K562 treated with DMSO at 1 percent for 12 hours (cell line): ENCODE results near the gene PSMC3IP. TPM values are rescaled to one million over a fixed set of nuclear protein-coding genes. Genes with fewer than 3 reads are reported as not detected.

Source experiments
- total RNA-seq: library from RNA; unstranded; fragments of 300-600 nt; gene quantifications from 2 replicates; pipeline ENCODE4 v1.2.3, GENCODE V29; 2022; ENCODE audit not compliant: insufficient read depth

Gene PSMC3IP, protein sequence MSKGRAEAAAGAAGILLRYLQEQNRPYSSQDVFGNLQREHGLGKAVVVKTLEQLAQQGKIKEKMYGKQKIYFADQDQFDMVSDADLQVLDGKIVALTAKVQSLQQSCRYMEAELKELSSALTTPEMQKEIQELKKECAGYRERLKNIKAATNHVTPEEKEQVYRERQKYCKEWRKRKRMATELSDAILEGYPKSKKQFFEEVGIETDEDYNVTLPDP
- total RNA-seq: 38.2 and 56.8 TPM in 2 replicates

DNA sequence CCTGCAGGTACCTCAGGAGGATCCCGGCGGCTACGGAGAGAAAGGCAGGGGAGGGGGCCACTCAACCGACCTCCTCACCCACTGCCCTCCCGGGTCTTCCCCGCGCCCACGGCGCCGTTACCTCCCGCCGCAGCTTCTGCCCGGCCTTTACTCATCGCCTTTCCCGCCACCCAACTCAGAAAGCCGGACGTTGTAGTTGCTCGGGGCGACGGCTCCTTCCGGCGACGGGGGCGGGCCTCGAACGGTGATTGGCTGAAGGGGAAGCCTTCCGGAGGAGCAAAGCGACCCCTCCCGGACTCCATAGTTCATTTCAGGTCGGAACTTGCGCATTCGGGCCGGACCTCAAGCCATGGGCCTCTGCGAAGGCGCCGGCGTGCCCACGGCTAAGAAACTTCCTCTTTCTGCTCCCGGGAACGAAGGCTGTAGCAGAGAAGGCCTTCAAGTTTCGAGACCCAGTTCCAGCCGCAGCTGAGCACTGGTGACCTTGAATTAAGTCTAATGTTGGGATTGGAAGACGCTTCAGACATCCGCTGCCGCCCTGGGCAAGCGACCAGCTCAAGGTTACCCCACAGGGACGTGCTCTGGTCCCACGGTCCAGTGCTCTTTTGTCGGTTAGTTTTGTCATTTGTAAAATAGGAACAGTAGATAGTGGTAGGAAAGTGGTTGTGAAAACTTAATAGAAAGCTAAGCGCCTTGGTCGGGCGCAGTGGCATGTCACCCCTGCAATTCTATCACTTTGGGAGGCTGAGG is at the start of gene PSMC3IP:
PSMC3IP (minus strand) TSS at position 198 of the 750 bp plus-strand sequence; CDS start at position 155, 43 bp downstream.

DNA sequence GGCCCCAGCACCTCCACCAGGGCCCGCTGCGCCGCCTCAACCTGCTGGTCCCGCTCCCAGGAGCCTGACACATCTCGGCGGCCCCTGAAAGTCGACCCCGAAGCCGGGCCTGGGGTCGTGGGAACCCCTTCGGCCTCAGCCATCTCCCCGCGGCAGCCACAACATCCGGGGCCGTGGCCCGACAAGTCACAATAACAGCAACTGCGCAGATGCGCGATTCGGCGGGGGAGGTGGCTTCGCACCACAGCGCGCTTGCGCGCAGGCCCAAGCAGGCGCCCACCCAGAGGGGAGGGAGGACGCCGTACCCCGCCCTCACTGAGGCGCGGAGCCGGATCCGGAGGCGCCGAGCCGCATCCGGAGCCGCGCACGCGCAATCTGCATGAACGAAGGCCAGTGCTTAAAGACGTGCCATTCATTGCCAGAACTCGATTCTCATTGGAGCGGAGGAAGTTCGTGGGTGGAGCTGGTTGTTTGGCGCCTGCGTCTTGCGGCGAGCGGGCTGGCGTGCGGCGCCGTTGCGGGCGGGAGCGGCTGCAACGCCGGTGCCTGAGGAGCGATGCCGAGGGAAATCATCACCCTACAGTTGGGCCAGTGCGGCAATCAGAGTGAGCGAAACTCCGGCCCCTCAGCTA is 31.8 kb upstream of the PSMC3IP start, which contains the start of the genes RETREG3 and TUBG1:
RETREG3 (minus strand) TSS at position 193 of the 632 bp plus-strand sequence; CDS start at position 143, 50 bp downstream.
TUBG1 (plus strand) TSS at position 502 of the 632 bp plus-strand sequence; CDS start at position 557, 55 bp downstream.

DNA sequence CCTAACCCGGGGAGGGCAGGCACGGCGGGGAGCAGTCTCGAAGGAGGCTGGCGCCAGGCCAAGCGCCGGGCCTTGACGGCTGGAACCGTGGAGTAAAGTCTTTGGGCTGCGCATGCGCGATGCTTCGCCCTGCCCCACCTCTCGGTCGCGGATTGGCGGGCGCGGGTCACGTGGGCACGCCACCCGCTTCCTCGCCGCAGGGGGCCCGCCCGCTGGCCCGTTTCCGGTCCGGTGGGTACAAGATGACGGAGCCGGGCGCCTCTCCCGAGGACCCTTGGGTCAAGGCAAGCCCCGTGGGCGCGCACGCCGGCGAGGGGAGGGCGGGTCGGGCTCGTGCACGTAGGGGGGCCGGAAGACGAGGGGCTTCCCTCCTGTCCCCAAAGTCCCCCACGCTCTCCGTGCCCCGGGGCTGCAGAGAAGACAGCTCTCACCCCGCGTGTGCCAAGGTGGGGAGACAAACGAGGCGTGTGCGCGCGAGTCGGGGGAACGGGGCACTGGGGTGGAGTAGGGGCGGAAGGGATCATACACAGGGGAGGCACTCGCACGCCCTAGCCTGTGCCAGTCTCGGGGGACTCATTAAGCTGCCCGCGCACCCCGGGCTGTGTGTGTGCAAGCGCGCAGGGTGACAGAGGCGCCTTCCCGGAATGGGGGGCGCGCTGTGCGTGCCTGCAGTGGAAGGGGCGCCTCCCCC is 10.5 kb downstream of the PSMC3IP start, which contains the start of gene MLX:
MLX (plus strand) TSS at position 218 of the 691 bp plus-strand sequence; CDS start at position 243, 25 bp downstream.

DNA sequence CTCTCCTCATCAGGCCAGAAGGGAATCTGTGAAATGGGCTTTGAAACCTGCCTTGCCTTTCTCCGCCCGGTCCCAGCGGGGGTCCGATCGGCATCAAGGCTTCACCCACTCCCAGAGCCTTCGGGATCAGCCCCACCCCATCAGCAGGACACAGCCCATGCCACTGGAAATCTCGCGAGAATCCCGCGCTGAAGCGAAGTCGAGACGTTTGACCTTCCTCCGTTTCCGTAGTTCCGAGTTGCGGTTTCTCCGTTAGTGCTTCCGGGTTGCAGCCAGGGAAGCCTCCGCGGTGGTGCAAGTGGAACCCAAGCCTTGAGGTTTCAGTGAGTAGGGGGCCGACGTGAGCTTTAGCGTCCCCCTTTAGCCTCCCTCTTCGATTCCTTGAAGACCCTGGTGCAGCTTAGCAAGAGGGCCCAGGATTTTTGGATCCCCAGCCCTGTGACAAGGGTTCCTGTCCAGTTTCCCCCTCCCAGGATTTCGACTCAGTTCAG is 15.6 kb downstream of the PSMC3IP start, which contains the start of gene COASY:
COASY (plus strand) TSS at position 252 of the 491 bp plus-strand sequence. CDS start 475 bp downstream, outside the sequence.

DNA sequence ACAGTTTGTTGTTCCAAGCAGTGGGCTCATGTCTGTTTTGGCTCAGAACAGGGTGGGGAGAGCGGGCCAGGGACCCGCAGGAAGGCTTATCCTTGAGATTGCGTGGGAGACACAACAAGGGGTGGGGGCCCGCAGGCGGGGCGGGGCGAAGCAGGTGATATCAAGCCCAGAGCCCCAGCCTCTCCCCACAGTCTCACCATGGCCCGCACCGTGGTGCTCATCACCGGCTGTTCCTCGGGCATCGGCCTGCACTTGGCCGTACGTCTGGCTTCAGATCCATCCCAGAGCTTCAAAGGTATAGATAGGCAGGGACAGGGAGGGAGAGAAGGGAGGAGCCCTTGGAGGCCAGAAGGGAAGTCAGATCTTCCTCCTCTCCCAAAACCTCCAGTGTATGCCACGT is 24.8 kb downstream of the PSMC3IP start, which contains the start of gene HSD17B1:
HSD17B1 (plus strand) TSS at position 188 of the 400 bp plus-strand sequence; CDS start at position 199, 11 bp downstream.

DNA sequence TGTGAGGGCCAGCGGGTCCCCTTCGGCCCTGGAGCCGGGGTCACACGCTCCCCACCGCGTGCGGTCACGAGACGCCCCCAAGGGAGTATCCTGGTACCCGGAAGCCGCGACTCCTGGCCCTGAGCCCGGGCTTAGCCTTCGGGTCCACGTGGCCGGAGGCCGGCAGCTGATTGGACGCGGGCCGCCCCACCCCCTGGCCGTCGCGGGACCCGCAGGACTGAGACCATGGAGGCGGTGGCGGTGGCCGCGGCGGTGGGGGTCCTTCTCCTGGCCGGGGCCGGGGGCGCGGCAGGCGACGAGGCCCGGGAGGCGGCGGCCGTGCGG is 41.5 kb downstream of the PSMC3IP start, which contains the start of gene NAGLU:
NAGLU (plus strand) TSS at position 194 of the 324 bp plus-strand sequence; CDS start at position 226, 32 bp downstream.

Other genes starting within 250 kb of the PSMC3IP start
- gene STAT3, start 189.3 kb downstream of the PSMC3IP start, total RNA-seq: 36.3 and 84.1 TPM in 2 replicates
- gene CAVIN1, start 154.5 kb downstream of the PSMC3IP start, total RNA-seq: 47.5 and 64.4 TPM in 2 replicates
- gene ATP6V0A1, start 118.9 kb downstream of the PSMC3IP start, total RNA-seq: 35.7 and 74.8 TPM in 2 replicates
- 13.4 and 17.2 TPM in 2 replicates for gene NAGLU, start 41.5 kb downstream of the PSMC3IP start, total RNA-seq
- gene HSD17B1, start 24.8 kb downstream of the PSMC3IP start, total RNA-seq: 5.9 and 6.6 TPM in 2 replicates
- 88.6 and 138 TPM in 2 replicates for gene COASY, start 15.6 kb downstream of the PSMC3IP start, total RNA-seq
- 27.7 and 48.9 TPM in 2 replicates for gene MLX, start 10.6 kb downstream of the PSMC3IP start, total RNA-seq
- gene RETREG3, start 31.6 kb upstream of the PSMC3IP start, total RNA-seq: 14.6 and 33.4 TPM in 2 replicates
- gene TUBG1, start 32.0 kb upstream of the PSMC3IP start, total RNA-seq: 113 and 147 TPM in 2 replicates
- not detected in 2 replicates for gene TUBG2, start 81.6 kb upstream of the PSMC3IP start, total RNA-seq
- gene PLEKHH3, start 99.3 kb upstream of the PSMC3IP start, total RNA-seq: 43.8 and 49.4 TPM in 2 replicates
- 9.2 and 13.7 TPM in 2 replicates for gene CCR10, start 104.1 kb upstream of the PSMC3IP start, total RNA-seq
- gene CNTNAP1, start 104.8 kb upstream of the PSMC3IP start, total RNA-seq: 0.24 and 2.2 TPM in 2 replicates
- gene EZH1, start 167.3 kb upstream of the PSMC3IP start, total RNA-seq: 9.5 and 29.4 TPM in 2 replicates
- gene RAMP2, start 183.5 kb upstream of the PSMC3IP start, total RNA-seq: not detected in 2 replicates
- 138 and 158 TPM in 2 replicates for gene VPS25, start 195.7 kb upstream of the PSMC3IP start, total RNA-seq
- gene WNK4, start 202.9 kb upstream of the PSMC3IP start, total RNA-seq: 2.8 and 9.5 TPM in 2 replicates
- 65.3 and 74.5 TPM in 2 replicates for gene COA3, start 221.0 kb upstream of the PSMC3IP start, total RNA-seq
- 0.37 and 0.66 TPM in 2 replicates for gene CNTD1, start 221.1 kb upstream of the PSMC3IP start, total RNA-seq
- gene BECN1, start 246.6 kb upstream of the PSMC3IP start, total RNA-seq: 26.2 and 52.7 TPM in 2 replicates